HepG2 (cell line): Measurements from ENCODE around the gene RBFOX1.

Experiments
- FOXK2 ChIP-seq: fragments of 450-650 bp; IDR thresholded peaks from 2 replicates; pipeline ENCODE4 v1.6.1; 2016
- FOXM1 ChIP-seq: sonication (generic); formaldehyde crosslinking; IDR thresholded peaks from 2 replicates; pipeline ENCODE4 v1.5.0; 2020; ENCODE audit warnings: missing genetic modification reagents
- MED1 ChIP-seq: sonication (generic); formaldehyde crosslinking; IDR thresholded peaks from 2 replicates; pipeline ENCODE4 v1.4.0; 2020; ENCODE audit warnings: missing genetic modification reagents
- MEIS1 ChIP-seq: sonication (generic); formaldehyde crosslinking; IDR thresholded peaks from 2 replicates; pipeline ENCODE4 v1.9.0; 2021; ENCODE audit warnings: mild to moderate bottlenecking, missing genetic modification reagents, moderate library complexity, borderline replicate concordance
- SMAD1 ChIP-seq: sonication (generic); formaldehyde crosslinking; IDR thresholded peaks from 2 replicates; pipeline ENCODE4 v1.4.0; 2020; ENCODE audit warnings: missing genetic modification reagents, low read depth, mild to moderate bottlenecking, borderline replicate concordance
- TF ChIP-seq, protein P1 (sequence below): sonication (generic); formaldehyde crosslinking; IDR thresholded peaks from 2 replicates; pipeline ENCODE4 v1.5.0; 2020; ENCODE audit warnings: mild to moderate bottlenecking, missing genetic modification reagents, moderate library complexity

DNA sequence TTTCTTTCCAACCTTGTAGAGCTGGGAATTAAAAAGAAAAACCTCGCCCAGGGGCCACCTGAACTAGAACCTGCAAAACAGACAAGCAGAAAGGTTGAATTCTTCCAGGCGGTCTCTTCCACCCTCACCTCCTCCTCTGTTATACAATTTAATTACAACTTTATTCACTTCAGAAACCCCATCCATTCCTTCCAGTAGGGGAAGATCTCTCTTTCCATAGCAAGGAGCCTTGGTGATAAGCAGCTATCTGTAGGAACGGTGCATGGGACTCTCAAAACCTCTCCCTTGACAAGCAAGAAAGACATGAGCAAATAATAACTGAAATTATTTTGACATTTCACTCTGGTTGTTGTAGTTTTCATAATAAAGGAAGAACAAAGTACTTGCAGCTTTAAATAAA, 176.0 kb downstream of the RBFOX1 start:
- no peak for TF ChIP-seq FOXM1 (CRISPR knock-in tag)
- TF ChIP-seq, protein P1, sequence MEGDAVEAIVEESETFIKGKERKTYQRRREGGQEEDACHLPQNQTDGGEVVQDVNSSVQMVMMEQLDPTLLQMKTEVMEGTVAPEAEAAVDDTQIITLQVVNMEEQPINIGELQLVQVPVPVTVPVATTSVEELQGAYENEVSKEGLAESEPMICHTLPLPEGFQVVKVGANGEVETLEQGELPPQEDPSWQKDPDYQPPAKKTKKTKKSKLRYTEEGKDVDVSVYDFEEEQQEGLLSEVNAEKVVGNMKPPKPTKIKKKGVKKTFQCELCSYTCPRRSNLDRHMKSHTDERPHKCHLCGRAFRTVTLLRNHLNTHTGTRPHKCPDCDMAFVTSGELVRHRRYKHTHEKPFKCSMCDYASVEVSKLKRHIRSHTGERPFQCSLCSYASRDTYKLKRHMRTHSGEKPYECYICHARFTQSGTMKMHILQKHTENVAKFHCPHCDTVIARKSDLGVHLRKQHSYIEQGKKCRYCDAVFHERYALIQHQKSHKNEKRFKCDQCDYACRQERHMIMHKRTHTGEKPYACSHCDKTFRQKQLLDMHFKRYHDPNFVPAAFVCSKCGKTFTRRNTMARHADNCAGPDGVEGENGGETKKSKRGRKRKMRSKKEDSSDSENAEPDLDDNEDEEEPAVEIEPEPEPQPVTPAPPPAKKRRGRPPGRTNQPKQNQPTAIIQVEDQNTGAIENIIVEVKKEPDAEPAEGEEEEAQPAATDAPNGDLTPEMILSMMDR (CRISPR knock-in tag) = no peak
- TF ChIP-seq MEIS1 (CRISPR knock-in tag) = no peak
- no peak for TF ChIP-seq MED1 (CRISPR knock-in tag)
- no peak for TF ChIP-seq SMAD1
- TF ChIP-seq FOXK2 = no peak
